ENCODE measurements around the gene EFTUD2. TPM values are rescaled to one million over a fixed set of nuclear protein-coding genes. Genes with fewer than 3 reads are reported as not detected.

Gene EFTUD2
- total RNA-seq, 1 experiment from 2014 or later = 150 TPM

DNA sequence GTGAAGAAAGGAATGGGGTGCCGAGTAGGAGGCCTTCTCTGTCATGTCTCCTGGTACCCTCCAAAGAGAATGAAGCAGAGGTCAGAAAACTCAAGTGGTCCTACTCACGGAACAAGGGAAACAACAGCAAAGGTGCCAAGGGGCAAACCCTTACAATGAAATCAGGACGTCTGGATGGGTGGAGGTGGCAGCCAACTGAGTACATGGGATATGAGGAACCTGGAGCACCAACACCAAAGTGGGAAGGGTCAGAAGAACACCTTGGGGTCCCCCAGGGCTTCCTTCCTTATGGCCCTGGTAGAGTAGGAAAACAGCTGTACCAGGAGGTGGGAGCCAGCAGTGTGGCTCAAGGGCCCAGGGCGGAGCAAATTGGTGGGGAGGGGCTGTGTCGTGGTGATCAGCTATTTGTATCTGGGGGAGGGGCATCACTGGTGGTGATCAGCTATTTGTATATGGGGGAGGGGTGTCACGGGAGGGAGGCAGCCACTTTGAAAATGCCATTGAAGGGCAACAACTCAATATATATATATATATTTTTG is 50.9 kb downstream of the EFTUD2 start:
- RAD21 ChIA-PET (ENCODE audit: low non-redundant PET in 1 of 2, low total read pairs in 2 of 2, uncharacterized antibody in 2 of 2, unreplicated experiment in 2 of 2) = no interaction called here
- Histone ChIP-seq H3K9ac (ENCODE audit: low read length) (no peak overlapping the region), H3K79me2 (ENCODE audit: insufficient read depth, low read length) (no peaks in the 10 kb centered on the region), H3K9me2 (ENCODE audit: insufficient read depth) (no peaks in the 10 kb centered on the region), H3K36me3 (ENCODE audit: control insufficient read depth in 1 of 2, insufficient read depth in 2 of 2, low read length in 2 of 2) (peaks cover 17% of the 10 kb centered on the region in 2 experiments), H3K9me3 (ENCODE audit: control insufficient read depth in 1 of 2, insufficient read depth in 1 of 2, low read depth in 1 of 2, low read length in 2 of 2) (no peaks in the 10 kb centered on the region), H3K27ac (ENCODE audit: low read depth, low read length) (no peak overlapping the region), H3K4me1 (ENCODE audit: control insufficient read depth in 1 of 2, insufficient read depth in 2 of 2, low read length in 2 of 2) (peaks cover 0 to 3% of the 10 kb centered on the region in 2 experiments; a peak in 1 of 4 replicates), H4K20me1 (ENCODE audit: insufficient read depth) (no peaks in the 10 kb centered on the region), H2AFZ (ENCODE audit: low read depth, low read length, poor library complexity, severe bottlenecking) (no peak overlapping the region), H3K4me2 (ENCODE audit: low read length) (no peak overlapping the region), H3K27me3 (ENCODE audit: insufficient read depth, low read length) (no peaks in the 10 kb centered on the region), H3K4me3 (replicated peaks in 1 of 2; ENCODE audit: low read depth in 1 of 2, low read length in 2 of 2) (no peak overlapping the region)
- POLR2A ChIA-PET = interaction anchor here (0.6 kb wide), 1 partner anchor 27 kb away, joined by 4 read pairs; no protein-coding TSS in a partner anchor
- ATAC-seq (no peak), DNase-seq (ENCODE audit: low read depth, low spot score) (no peak)
- CTCF ChIA-PET = interaction anchor here (1.0 to 1.1 kb wide), 2 partner anchors 30 to 69 kb away, joined by 3 read pairs; no protein-coding TSS in a partner anchor
- intact Hi-C loops (cut with micrococcal nuclease) = no loop called here
- no TSS peak for BruUV-seq (replicated peaks)
- TF ChIP-seq FOSL1 (IDR thresholded peaks at IDR 0.05; ENCODE audit: low read depth) (no peak), EZH2 (IDR thresholded peaks at IDR 0.05) (no peak), JUND (IDR thresholded peaks at IDR 0.05) (no peak), EZH2phosphoT487 (IDR thresholded peaks at IDR 0.05; ENCODE audit: borderline replicate concordance) (no peak), RAD21 (IDR thresholded peaks at IDR 0.05; ENCODE audit: low read depth) (no peak), SRF (IDR thresholded peaks at IDR 0.05; ENCODE audit: low read depth) (no peak), SP1 (IDR thresholded peaks at IDR 0.05; ENCODE audit: low read depth) (no peak), CEBPB (IDR thresholded peaks at IDR 0.05; ENCODE audit: low read depth) (no peak), YY1 (IDR thresholded peaks at IDR 0.05; ENCODE audit: extremely low read depth, insufficient replicate concordance, low read depth, low read length) (no peak), TCF7L2 (IDR thresholded peaks at IDR 0.05; ENCODE audit: borderline replicate concordance, extremely low read depth, insufficient read depth, insufficient read length) (no peak), CBX3 (IDR thresholded peaks at IDR 0.05; ENCODE audit: low read depth) (no peak), POLR2A (IDR thresholded peaks at IDR 0.05; ENCODE audit: borderline replicate concordance, extremely low read depth, insufficient read depth, insufficient read length) (no peak)
- TF ChIP-seq, protein P1, sequence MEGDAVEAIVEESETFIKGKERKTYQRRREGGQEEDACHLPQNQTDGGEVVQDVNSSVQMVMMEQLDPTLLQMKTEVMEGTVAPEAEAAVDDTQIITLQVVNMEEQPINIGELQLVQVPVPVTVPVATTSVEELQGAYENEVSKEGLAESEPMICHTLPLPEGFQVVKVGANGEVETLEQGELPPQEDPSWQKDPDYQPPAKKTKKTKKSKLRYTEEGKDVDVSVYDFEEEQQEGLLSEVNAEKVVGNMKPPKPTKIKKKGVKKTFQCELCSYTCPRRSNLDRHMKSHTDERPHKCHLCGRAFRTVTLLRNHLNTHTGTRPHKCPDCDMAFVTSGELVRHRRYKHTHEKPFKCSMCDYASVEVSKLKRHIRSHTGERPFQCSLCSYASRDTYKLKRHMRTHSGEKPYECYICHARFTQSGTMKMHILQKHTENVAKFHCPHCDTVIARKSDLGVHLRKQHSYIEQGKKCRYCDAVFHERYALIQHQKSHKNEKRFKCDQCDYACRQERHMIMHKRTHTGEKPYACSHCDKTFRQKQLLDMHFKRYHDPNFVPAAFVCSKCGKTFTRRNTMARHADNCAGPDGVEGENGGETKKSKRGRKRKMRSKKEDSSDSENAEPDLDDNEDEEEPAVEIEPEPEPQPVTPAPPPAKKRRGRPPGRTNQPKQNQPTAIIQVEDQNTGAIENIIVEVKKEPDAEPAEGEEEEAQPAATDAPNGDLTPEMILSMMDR (IDR thresholded peaks at IDR 0.05 in 2 of 3, conservative IDR thresholded peaks at IDR 0.05 in 1 of 3; ENCODE audit: borderline replicate concordance in 1 of 3, insufficient read depth in 1 of 3, low read depth in 2 of 3, low read length in 2 of 3) = no peak
- TF ChIP-seq, protein P2, sequence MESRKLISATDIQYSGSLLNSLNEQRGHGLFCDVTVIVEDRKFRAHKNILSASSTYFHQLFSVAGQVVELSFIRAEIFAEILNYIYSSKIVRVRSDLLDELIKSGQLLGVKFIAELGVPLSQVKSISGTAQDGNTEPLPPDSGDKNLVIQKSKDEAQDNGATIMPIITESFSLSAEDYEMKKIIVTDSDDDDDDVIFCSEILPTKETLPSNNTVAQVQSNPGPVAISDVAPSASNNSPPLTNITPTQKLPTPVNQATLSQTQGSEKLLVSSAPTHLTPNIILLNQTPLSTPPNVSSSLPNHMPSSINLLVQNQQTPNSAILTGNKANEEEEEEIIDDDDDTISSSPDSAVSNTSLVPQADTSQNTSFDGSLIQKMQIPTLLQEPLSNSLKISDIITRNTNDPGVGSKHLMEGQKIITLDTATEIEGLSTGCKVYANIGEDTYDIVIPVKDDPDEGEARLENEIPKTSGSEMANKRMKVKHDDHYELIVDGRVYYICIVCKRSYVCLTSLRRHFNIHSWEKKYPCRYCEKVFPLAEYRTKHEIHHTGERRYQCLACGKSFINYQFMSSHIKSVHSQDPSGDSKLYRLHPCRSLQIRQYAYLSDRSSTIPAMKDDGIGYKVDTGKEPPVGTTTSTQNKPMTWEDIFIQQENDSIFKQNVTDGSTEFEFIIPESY (IDR thresholded peaks at IDR 0.05; ENCODE audit: extremely low read depth, insufficient replicate concordance, low read length) = no peak
